H9 (cell line): ENCODE results near the gene KISS1. TPM values are rescaled to one million over a fixed set of nuclear protein-coding genes. Genes with fewer than 3 reads are reported as not detected.
"Not testable (repeated sequence)": the region's sequence is repeated elsewhere in the genome, so short reads cannot be mapped to it uniquely, and the experiment has no call there.

Source experiments
- DNase-seq: peaks from one replicate; pipeline ENCODE4 v3.0.0-alpha.2; 2017
- H2AFZ ChIP-seq: one replicate; pipeline ENCODE4 v1.6.1; 2013; ENCODE audit warnings: mild to moderate bottlenecking, low read length, control low read depth, moderate library complexity
- H2AK5ac ChIP-seq: 2 replicates; pipeline ENCODE4 v1.6.1; 2013; ENCODE audit warnings: low read length, control low read depth, mixed read lengths; ENCODE audit not compliant: insufficient read length
- H2BK120ac ChIP-seq: one replicate; pipeline ENCODE4 v1.6.1; 2013; ENCODE audit warnings: low read depth, mild to moderate bottlenecking, low read length, control low read depth, inconsistent platforms; ENCODE audit not compliant: poor library complexity, severe bottlenecking
- H2BK12ac ChIP-seq: 2 replicates; pipeline ENCODE4 v1.6.1; 2013; ENCODE audit warnings: low read length, control low read depth, mixed read lengths, low read depth; ENCODE audit not compliant: insufficient read length
- H2BK15ac ChIP-seq: 2 replicates; pipeline ENCODE4 v1.6.1; 2013; ENCODE audit warnings: low read depth, low read length, control low read depth
- H2BK20ac ChIP-seq: one replicate; pipeline ENCODE4 v1.6.1; 2013; ENCODE audit warnings: low read depth, mild to moderate bottlenecking, low read length, control low read depth, inconsistent platforms; ENCODE audit not compliant: poor library complexity, severe bottlenecking
- H2BK5ac ChIP-seq: 2 replicates; pipeline ENCODE4 v1.6.1; 2013; ENCODE audit warnings: low read length, control low read depth, mixed read lengths; ENCODE audit not compliant: insufficient read length
- H3K14ac ChIP-seq: 2 replicates; pipeline ENCODE4 v1.6.1; 2013; ENCODE audit warnings: low read length, control low read depth; ENCODE audit not compliant: insufficient read depth
- H3K18ac ChIP-seq: 2 replicates; pipeline ENCODE4 v1.6.1; 2013; ENCODE audit warnings: low read depth, mild to moderate bottlenecking, mixed read lengths, low read length, control low read depth; ENCODE audit not compliant: insufficient read length
- H3K23ac ChIP-seq: 2 replicates; pipeline ENCODE4 v1.6.1; 2013; ENCODE audit warnings: low read length, control low read depth, mixed read lengths, low read depth; ENCODE audit not compliant: insufficient read length
- H3K23me2 ChIP-seq: 2 replicates; pipeline ENCODE4 v1.6.1; 2013; ENCODE audit warnings: low read depth, mild to moderate bottlenecking, mixed read lengths, low read length, control low read depth; ENCODE audit not compliant: insufficient read length, poor library complexity, severe bottlenecking
- H3K27ac ChIP-seq: 2 replicates; pipeline ENCODE4 v1.5.1; 2013; ENCODE audit warnings: low read length, control low read depth, mixed read lengths, low read depth; ENCODE audit not compliant: insufficient read length
- H3K27me3 ChIP-seq: 2 replicates; pipeline ENCODE4 v1.6.1; 2013; ENCODE audit warnings: low read length, control low read depth, inconsistent platforms; ENCODE audit not compliant: insufficient read depth
- H3K4ac ChIP-seq: 2 replicates; pipeline ENCODE4 v1.6.1; 2013; ENCODE audit warnings: low read depth, mild to moderate bottlenecking, control low read depth, inconsistent platforms, low read length, moderate library complexity
- H3K4me1 ChIP-seq: 2 replicates; pipeline ENCODE4 v1.6.1; 2013; ENCODE audit warnings: low read length, control low read depth, inconsistent platforms; ENCODE audit not compliant: insufficient read depth
- H3K4me2 ChIP-seq: 2 replicates; pipeline ENCODE4 v1.6.1; 2013; ENCODE audit warnings: low read length, control low read depth, mixed read lengths; ENCODE audit not compliant: insufficient read length, insufficient read depth
- H3K56ac ChIP-seq: 2 replicates; pipeline ENCODE4 v1.6.1; 2013; ENCODE audit warnings: low read depth, mild to moderate bottlenecking, mixed read lengths, low read length, control low read depth; ENCODE audit not compliant: insufficient read length
- H3K79me1 ChIP-seq: 2 replicates; pipeline ENCODE4 v1.6.1; 2013; ENCODE audit warnings: low read depth, mild to moderate bottlenecking, moderate library complexity, low read length, control low read depth, inconsistent platforms; ENCODE audit not compliant: insufficient read depth, poor library complexity, severe bottlenecking
- H3K79me2 ChIP-seq: 2 replicates; pipeline ENCODE4 v1.6.1; 2013; ENCODE audit warnings: low read length, control low read depth, inconsistent platforms; ENCODE audit not compliant: insufficient read depth
- H3K9ac ChIP-seq: 2 replicates; pipeline ENCODE4 v1.6.1; 2013; ENCODE audit warnings: low read length, control low read depth, mixed read lengths; ENCODE audit not compliant: insufficient read length; ENCODE audit errors: extremely low read depth
- H3K9me3 ChIP-seq: one replicate; pipeline ENCODE4 v1.6.1; 2013; ENCODE audit warnings: low read depth, low read length, inconsistent platforms; ENCODE audit not compliant: control insufficient read depth
- H3T11ph ChIP-seq: one replicate; pipeline ENCODE4 v1.6.1; 2013; ENCODE audit warnings: mild to moderate bottlenecking, low read length, control low read depth, inconsistent platforms
- H4K20me1 ChIP-seq: one replicate; pipeline ENCODE4 v1.6.1; 2013; ENCODE audit not compliant: control insufficient read depth, insufficient read length, insufficient read depth
- H4K5ac ChIP-seq: 2 replicates; pipeline ENCODE4 v1.6.1; 2013; ENCODE audit warnings: low read depth, mild to moderate bottlenecking, mixed read lengths, low read length, control low read depth; ENCODE audit not compliant: insufficient read length
- H4K8ac ChIP-seq: replicated peaks from 2 replicates; pipeline ENCODE4 v1.6.1; 2013; ENCODE audit warnings: low read length, control low read depth, mixed read lengths, low read depth; ENCODE audit not compliant: insufficient read length
- H4K91ac ChIP-seq: 2 replicates; pipeline ENCODE4 v1.6.1; 2013; ENCODE audit warnings: low read depth, mild to moderate bottlenecking, moderate library complexity, mixed read lengths, low read length, control low read depth; ENCODE audit not compliant: insufficient read length
- H3K27ac Mint-ChIP-seq, 3 experiments: 2 replicates in 2 of 3; 3 replicates in 1 of 3; pipeline ENCODE4 v1.8.0; 2020 to 2021; ENCODE audit warnings: mixed read lengths in 3 of 3, mild to moderate bottlenecking in 1 of 3, moderate library complexity in 1 of 3
- H3K27me3 Mint-ChIP-seq: 2 replicates; pipeline ENCODE4 v1.8.0; 2021; ENCODE audit warnings: low read depth, mild to moderate bottlenecking, moderate library complexity, mixed read lengths
- H3K36me3 Mint-ChIP-seq, 3 experiments: 2 replicates in 2 of 3; 3 replicates in 1 of 3; pipeline ENCODE4 v1.8.0; 2020 to 2021; ENCODE audit warnings: low read depth in 3 of 3, mixed read lengths in 3 of 3; ENCODE audit not compliant: insufficient read depth in 1 of 3
- H3K4me1 Mint-ChIP-seq, 2 experiments: 2 replicates each; pipeline ENCODE4 v1.8.0; 2020; ENCODE audit warnings: mixed read lengths in 2 of 2
- H3K4me3 Mint-ChIP-seq, 2 experiments: 2 replicates in 1 of 2; 3 replicates in 1 of 2; pipeline ENCODE4 v1.8.0; 2020 to 2021; ENCODE audit warnings: mild to moderate bottlenecking in 2 of 2, mixed read lengths in 2 of 2, moderate library complexity in 1 of 2
- H3K9me3 Mint-ChIP-seq, 2 experiments: 2 replicates in 1 of 2; 3 replicates in 1 of 2; pipeline ENCODE4 v1.8.0; 2020; ENCODE audit warnings: mild to moderate bottlenecking in 2 of 2, mixed read lengths in 2 of 2, moderate library complexity in 1 of 2
- WGBS: extraction: QIAGEN DNeasy Blood & Tissue Kit; methylation state at CpG from one replicate; pipeline ENCODE4 v1.1.7; 2013; ENCODE audit warnings: missing lambda C conversion rate, low lambda C conversion rate, mixed read lengths; ENCODE audit not compliant: insufficient read length; ENCODE audit errors: extremely low coverage; 5-methylcytosine and 5-hydroxymethylcytosine counted together
- total RNA-seq: library from RNA; stranded (reverse); gene quantifications from 2 replicates; pipeline ENCODE4 v1.2.1, GENCODE V29; 2021
- TF ChIP-seq, protein P1 (sequence below): fragments of 200-600 bp; sonication (generic); conservative IDR thresholded peaks from 3 replicates; pipeline ENCODE4 v1.8.0; 2021; ENCODE audit warnings: antibody characterized with exemption, mild to moderate bottlenecking

Gene KISS1
- total RNA-seq, 1 experiment from 2014 or later: 0.68 TPM

DNA sequence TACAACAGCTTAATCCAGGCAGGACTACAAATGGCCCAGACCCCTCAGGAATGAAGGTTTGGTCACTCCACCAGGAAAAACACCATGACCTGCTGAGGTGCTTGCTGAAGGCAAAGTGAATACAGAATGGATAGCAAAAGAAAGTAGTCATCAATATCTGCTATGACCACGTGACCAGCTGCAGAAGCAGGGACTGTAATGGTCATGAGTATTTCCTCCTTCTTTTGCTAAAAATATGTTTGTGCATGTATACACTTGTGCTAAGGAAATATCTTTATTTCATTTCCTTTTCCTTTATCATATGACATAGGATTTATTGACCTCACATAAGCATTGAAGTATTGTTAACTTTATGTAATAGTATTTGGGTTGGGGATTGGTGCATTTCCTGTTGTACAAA is 43.9 kb upstream of the KISS1 start:
- Mint-ChIP-seq H3K27ac (no peak overlapping the region), H3K36me3 (peaks cover 7 to 16% (median 8%) of the 10 kb centered on the region in 3 experiments; a peak in 6 of 7 replicates), H3K4me3 (no peak overlapping the region; a peak in 1 of 5 replicates), H3K4me1 (no peaks in the 10 kb centered on the region), H3K9me3 (peaks cover 0 to 9% of the 10 kb centered on the region in 2 experiments; a peak in 1 of 5 replicates), H3K27me3 (peaks cover 4% of the 10 kb centered on the region)
- no peak overlapping the region for H3T11ph ChIP-seq
- peaks cover 2% of the 10 kb centered on the region for H4K20me1 ChIP-seq
- no peaks in the 10 kb centered on the region for H3K79me1 ChIP-seq
- no peak overlapping the region for H3K4ac ChIP-seq
- no peak overlapping the region for H3K4me2 ChIP-seq
- no peaks in the 10 kb centered on the region for H3K27me3 ChIP-seq
- no peak overlapping the region for H2BK20ac ChIP-seq
- no peak overlapping the region for H4K91ac ChIP-seq
- no peak overlapping the region for H3K18ac ChIP-seq
- H4K8ac ChIP-seq: no peak overlapping the region
- H2BK12ac ChIP-seq: no peak overlapping the region
- no peaks in the 10 kb centered on the region for H3K4me1 ChIP-seq
- H2AFZ ChIP-seq: no peak overlapping the region
- H3K9me3 ChIP-seq: no peaks in the 10 kb centered on the region
- no peak overlapping the region for H3K56ac ChIP-seq
- H3K23me2 ChIP-seq: no peaks in the 10 kb centered on the region
- no peak overlapping the region for H3K23ac ChIP-seq
- H3K9ac ChIP-seq: no peak overlapping the region
- no peak for DNase-seq
- no peaks in the 10 kb centered on the region for H3K79me2 ChIP-seq
- no peak overlapping the region for H3K27ac ChIP-seq
- no peak overlapping the region for H2BK120ac ChIP-seq
- WGBS: no CpG with 5 or more reads among the region's 1 CpG
- H3K14ac ChIP-seq: no peak overlapping the region
- no peak overlapping the region for H2BK15ac ChIP-seq
- H4K5ac ChIP-seq: no peak overlapping the region
- H2AK5ac ChIP-seq: no peak overlapping the region
- no peak overlapping the region for H2BK5ac ChIP-seq
- TF ChIP-seq, protein P1, sequence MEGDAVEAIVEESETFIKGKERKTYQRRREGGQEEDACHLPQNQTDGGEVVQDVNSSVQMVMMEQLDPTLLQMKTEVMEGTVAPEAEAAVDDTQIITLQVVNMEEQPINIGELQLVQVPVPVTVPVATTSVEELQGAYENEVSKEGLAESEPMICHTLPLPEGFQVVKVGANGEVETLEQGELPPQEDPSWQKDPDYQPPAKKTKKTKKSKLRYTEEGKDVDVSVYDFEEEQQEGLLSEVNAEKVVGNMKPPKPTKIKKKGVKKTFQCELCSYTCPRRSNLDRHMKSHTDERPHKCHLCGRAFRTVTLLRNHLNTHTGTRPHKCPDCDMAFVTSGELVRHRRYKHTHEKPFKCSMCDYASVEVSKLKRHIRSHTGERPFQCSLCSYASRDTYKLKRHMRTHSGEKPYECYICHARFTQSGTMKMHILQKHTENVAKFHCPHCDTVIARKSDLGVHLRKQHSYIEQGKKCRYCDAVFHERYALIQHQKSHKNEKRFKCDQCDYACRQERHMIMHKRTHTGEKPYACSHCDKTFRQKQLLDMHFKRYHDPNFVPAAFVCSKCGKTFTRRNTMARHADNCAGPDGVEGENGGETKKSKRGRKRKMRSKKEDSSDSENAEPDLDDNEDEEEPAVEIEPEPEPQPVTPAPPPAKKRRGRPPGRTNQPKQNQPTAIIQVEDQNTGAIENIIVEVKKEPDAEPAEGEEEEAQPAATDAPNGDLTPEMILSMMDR: no peak

DNA sequence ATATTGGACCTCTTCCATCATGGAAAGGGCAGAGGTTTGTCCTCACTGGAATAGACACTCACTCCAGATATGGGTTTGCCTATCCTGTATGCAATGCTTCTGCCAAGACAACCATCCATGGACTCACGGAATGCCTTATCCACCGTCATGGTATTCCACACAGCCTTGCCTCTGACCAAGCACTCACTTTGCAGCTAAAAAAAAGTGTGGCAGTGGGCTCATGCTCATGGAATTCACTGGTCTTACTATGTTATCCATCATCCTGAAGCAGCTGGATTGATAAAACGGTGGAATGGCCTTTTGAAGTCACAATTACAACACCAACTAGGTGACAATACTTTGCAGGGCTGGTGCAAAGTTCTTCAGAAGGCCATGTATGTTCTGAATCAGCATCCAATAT is 43.1 kb upstream of the KISS1 start:
- H4K91ac ChIP-seq, H3K79me1 ChIP-seq, H3K4me3 Mint-ChIP-seq, H3K4ac ChIP-seq, DNase-seq, H3K56ac ChIP-seq, H2AFZ ChIP-seq, H4K20me1 ChIP-seq, H3K4me1 Mint-ChIP-seq, H3K23me2 ChIP-seq, H2BK20ac ChIP-seq, H3K4me2 ChIP-seq, H3K18ac ChIP-seq, H3K27me3 ChIP-seq, H3K4me1 ChIP-seq, H2BK120ac ChIP-seq, H2BK15ac ChIP-seq, H3K27ac ChIP-seq, H3K23ac ChIP-seq, H3K27me3 Mint-ChIP-seq, H3K79me2 ChIP-seq, H2BK5ac ChIP-seq, H2AK5ac ChIP-seq, H3K9me3 Mint-ChIP-seq, H3T11ph ChIP-seq, H2BK12ac ChIP-seq, H4K8ac ChIP-seq, H4K5ac ChIP-seq, H3K14ac ChIP-seq, H3K9me3 ChIP-seq, H3K27ac Mint-ChIP-seq, H3K9ac ChIP-seq: not testable (repeated sequence)
- WGBS: no CpG with 5 or more reads among the region's 3 CpGs
- peaks cover 7 to 14% (median 8%) of the 10 kb centered on the region in 3 experiments; a peak in 6 of 7 replicates for H3K36me3 Mint-ChIP-seq
